Stimulated activated CD4-positive, alpha-beta T cell treated with anti-CD3 and anti-CD28 coated beads, TNF-alpha, amount 100 ng/mL, for 48 hours (primary cell): Measurements from ENCODE around the gene CKAP5.
"Not testable (repeated sequence)": the region's sequence is repeated elsewhere in the genome, so short reads cannot be mapped to it uniquely, and the experiment has no call there.

Experiments used
- DNase-seq, 3 donors: peaks; one replicate each; pipeline ENCODE4 v3.0.0-alpha.2; 2020; ENCODE audit warnings: low read depth in 3 of 3

CKAP5 gene

DNA sequence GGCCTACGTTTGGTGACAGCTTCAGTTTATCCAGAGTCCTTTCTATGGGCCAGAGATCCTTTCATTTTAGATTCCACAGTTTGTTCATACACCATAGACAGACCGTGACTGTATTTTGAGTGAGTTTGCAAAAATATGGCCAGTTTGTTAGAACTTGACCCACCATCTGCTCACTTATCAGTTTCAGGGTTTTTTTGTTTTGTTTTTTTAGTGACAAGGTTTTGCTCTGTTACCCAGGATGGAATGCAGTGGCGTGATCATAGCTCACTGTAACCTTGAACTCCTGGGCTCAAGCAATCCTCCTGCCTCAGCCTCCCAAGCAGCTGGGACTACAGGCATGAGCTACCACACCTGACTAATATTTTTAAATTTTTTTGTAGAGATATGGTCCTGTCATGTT lies 9.1 kb upstream of the CKAP5 start:
- DNase-seq = no peak

DNA sequence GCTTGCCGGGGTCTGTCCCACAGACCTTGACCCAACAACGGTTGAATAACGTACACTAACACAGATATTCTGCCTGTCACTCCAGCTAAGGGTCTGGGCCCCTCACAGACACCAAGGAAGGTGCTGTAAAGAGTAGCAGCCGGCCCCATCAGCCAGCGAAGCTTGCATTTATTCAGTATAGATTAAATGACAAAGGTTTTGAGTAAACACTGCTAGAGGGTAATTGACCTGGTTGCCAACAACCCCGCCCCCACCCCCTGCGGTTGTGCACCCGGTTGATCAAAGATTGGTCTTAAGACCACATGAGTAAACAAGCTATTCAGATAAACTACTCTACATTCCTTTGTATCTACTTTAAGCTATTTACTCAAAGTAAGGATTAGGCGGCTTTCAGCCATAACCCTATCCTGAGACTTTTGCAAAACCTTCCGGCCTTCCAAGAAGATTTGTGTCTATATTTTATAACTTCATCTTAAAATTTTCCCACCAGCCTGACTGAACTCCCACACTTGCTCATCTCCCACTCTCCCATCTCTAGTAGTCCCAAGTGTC lies 4.8 kb upstream of the CKAP5 start:
- DNase-seq = no peak

DNA sequence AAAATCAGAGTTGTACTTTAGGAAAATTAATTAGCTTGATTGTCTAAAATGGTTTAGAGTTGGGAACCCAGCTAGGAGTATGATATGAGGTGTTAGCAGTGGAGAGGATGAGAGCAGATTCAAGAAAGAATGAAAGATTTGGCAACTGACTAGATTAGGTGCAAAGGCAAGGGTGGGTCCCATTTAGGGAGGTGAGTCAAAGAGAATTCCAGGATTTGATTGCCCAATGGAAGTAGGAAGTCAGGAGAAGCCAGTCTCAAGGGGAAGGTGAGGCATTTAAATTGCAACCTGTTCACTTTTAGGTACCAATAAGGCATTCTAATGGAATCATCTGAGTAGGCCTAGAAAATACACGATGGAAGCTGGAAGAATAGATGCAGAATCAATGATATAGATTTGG lies 3.6 kb upstream of the CKAP5 start:
- DNase-seq = no peak

DNA sequence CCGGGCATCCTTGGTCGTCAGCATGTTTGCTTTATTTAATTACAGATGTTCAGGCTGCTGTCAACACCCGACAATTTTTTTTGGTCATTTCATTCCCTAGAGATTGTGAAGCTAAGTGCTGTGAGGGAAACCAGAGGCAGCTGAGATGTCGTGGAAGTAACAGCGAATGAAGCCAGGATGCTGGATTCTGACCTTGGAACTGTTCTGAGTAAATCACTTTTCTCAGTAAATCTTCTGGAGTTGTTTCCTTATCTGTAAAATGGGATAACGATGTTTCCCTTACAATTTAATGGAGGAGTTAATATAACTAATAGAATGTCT lies 390 bp upstream of the CKAP5 start:
- no peak for DNase-seq

DNA sequence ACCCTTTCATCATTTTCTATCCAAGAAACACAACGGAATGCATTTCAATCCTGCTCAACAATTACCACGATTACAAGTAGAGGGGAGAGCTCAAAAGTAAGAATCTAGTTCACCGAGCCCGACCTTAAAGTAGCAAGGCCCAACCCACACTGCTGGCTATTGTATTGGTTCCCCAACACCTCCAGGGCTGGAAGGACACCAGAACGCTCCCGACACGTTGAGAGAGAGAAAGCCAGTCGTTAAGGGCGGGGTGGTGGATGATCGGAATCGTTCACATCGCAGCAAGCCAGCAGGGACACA lies 690 bp downstream of the CKAP5 start:
- DNase-seq = no peak

DNA sequence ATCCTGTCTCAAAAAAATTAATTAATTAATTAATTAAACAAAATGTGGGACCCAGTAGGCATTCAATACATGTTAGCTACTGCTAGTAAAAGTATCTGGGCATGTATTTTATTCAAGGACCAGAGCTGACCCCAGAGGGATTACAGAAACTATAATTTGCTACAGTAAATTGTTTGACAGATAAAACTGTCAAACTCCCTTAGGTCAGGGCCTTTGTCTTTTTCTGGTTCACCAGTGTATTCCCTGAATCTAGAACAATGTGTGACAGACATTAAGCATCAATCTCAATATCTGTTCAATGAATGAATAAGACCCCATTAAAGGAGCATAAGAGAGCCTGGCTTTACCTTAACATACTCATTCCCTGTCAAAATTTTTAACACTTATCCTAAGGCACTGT lies 6.0 kb downstream of the CKAP5 start:
- no peak for DNase-seq

DNA sequence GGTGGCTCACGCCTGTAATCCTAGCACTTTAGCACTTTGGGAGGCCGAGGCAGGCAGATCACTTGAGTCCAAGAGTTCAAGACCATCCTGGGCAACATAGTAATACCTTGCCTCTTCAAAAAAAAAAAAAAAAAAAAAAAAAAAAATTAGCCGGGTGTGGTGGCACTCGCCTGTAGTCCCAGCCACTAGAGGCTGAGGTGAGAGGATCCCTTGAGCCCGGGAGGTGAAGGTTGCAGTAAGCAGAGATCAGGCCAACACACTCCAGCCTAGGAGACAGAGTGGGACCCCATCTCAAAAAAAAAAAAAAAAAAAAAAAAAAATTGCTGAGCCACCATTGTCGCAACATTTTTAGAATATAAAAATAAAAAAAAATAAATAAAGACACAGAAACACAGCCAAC lies 7.6 kb downstream of the CKAP5 start:
- no peak for DNase-seq

DNA sequence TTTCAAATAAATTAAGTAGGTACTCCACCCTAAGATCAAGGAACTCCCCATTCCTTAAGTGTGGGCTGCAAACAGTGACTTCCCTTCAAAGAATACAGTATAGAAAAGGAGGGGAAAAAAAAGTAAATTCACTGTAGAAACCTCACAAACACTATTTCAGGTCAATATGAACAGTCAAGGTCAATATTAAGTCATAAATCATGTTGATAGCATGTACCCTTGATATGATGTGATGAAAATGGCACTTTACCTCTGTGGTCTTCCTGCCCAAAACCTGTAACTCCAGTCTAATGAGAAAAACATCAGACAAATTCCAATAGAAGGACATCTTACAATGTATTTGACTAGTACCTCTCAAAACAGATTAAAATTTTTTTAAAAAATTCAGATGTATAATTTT lies 8.2 kb downstream of the CKAP5 start:
- no peak for DNase-seq

DNA sequence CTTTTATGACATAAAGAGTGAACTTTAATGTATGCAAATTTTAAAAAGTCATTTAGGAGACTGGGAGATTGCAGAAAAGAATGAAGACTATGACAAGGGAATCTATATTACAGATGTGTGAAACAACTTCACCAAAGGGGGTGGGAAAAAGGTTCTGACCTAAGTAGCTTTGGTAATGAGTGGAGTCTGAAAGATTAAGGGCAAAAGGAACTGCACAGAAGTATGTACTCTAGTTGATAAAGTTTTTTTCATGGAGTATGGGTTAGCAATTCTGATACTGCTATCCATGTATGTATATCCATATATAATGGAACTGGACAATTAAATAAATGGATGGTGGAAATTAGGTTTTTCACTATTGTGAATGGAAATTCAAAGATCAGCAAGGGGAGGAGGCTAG lies 9.2 kb downstream of the CKAP5 start:
- DNase-seq = no peak

DNA sequence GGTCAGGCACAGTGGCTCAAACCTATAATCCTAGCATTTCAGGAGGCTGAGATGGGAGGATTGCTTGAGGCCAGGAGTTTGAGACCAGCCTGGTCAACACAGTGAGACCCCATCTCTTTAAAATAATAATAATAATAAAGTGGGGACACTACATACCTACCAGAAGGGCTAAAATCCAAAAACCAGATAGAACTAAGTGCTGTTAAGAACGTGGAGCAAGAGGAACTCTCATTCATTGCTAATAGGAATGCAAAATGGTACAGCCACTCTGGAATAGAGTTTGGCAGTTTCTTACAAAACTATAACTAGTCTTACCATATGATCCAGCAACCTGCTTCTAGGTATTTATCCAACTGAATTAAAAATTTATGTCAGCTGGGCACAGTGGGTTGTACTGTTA lies 9.6 kb downstream of the CKAP5 start:
- DNase-seq = no peak

DNA sequence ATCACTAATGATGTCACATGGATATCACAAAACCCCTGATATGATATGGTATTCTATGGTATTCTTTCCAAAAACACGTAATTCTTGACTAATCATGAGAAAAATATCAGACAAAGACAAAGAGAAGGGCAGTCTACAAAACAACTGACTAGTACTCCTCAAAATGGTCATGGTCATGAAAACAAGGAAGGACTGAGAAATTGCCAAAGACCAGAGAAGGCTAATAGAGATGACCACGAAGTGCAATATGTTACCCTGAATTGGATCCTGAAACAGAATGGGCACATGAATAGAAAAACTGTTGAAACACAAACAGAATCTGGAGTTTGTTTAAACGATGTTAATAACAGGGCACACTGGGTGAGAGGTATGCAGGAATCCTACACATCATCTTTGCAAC lies 10.2 kb downstream of the CKAP5 start:
- DNase-seq = no peak

DNA sequence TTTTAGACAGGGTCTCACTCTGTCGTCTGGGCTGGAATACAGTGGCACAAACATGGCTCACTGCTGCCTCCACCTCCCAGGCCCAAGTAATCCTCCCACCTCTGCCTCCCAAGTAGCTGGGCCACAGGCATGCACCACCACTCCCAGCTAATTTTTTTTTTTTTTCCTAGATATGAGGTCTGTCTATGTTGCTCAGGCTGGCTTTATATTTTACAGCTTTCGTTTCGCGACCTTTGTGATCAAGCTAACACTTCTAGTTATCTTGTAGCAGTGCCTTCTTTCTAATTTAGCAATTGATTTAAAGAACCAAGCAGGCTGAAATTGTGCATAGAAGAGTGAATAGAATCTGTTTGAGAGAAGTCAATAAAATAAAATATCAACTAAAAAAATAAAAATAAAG lies 11.3 kb downstream of the CKAP5 start:
- DNase-seq = no peak

DNA sequence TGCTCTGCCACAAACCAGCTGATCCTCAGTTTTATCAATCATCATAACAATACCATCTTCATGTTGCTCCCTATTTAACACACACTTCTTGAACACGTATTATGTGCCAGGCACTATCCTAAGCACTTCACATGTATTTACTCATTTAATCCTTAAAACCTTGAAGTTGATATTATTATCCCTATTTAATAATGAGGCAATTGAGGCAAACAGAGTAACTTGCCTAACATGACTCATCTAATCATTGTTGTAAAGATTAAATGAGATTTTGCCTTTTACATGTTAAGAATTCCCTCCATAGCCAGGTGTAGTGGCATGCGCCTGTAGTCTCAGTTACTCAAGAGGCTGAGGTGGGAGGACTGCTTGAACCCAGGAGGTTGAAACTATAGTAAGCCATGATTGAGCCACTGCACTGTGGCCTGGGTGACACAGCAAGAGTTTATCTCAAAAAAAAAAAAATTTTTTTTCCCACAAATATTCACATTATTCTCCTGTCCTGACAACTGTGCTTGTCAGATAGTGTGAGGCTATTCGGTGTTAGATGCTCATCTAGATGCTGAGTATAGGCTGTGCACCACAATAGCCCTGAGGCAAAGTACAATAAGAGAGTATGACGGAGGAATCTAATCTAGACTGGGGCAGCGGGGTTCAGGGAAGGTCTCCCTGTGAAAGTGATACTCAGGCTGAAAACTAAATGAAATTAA lies 13.4 kb downstream of the CKAP5 start:
- no peak for DNase-seq

DNA sequence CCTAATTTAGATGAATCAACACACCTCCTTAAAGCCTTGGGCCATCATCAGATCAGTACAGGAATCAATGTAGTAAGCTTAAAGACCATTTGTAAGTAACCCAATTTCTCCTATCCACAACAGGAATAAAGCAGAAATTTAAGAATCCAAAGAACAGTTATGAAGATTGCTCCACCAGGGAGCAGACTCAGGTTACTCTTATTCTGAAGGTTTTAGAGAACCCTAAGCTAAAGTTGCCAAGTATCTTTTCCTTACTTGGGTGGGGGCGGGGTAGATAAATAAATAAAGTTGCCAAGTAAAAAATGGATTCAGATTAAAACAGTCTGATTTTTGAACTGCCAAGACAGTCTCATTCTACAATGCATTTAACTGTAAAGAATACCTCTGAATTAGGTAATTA lies 18.1 kb downstream of the CKAP5 start:
- DNase-seq = no peak

DNA sequence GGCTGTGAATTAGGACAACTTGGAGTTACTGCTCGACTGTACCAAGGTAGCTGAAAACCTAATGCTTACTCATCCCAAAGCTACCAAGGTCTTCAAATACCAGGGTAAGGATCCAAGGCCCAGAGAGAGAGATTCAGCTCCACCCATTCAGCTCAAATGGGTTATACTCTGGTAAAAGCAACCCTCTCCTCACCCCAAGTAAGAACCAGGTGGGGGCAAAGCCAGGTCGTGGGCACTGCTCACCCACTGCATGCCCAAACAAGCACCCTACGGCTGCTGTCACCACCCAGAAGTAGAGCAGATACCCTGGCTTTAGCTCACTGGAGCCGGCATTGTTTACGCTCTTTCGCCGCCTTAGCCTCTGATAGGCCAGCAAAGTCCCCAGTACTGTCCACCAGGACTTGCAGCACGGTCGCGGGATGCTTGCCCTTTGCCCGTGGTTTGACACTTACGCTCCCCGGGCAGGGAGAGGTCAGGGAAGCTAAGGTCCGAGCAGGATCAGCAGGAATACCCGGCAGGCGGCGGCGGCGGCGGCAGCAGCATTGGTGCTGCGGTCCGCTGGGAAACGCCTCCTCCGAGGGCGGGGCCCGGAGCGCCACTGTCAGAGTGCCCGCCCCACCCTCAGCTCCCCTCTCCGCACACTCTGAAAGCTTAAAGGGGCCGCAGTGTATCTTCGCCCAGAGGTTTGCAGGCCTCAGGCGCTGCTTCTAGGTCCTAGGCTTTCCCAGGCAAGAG lies 19.6 kb downstream of the CKAP5 start:
- peak; percentile 28 to 64 (median 46) for DNase-seq

DNA sequence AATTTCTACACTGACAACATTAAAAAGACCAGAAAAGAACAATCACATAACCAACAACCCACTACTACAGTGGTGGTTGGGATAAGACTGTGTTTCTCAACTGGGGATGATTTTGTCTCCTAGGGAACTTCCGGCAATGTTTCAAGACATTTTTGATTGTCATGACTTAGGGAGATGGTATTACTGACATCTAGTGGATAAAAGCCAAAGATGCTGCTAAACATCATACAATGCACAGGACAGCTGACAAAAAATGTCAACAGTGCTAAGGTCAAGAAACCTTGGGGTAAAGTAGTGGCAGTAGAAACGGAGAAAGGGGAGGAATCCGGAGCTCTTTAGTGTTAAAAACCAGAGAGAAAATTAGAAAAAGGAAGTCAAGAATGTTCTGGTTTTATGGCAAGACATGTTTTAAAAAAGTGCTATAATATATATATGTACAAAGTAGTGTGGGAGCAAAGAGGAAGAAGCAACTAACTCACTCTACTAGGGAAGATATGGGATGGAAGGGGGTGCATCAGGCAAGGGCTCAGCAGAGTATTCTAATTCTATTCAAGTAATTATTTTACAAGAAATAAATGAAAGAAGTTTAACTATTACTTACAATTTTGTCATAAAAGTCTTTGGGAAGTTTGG lies 37.2 kb downstream of the CKAP5 start:
- DNase-seq = no peak

DNA sequence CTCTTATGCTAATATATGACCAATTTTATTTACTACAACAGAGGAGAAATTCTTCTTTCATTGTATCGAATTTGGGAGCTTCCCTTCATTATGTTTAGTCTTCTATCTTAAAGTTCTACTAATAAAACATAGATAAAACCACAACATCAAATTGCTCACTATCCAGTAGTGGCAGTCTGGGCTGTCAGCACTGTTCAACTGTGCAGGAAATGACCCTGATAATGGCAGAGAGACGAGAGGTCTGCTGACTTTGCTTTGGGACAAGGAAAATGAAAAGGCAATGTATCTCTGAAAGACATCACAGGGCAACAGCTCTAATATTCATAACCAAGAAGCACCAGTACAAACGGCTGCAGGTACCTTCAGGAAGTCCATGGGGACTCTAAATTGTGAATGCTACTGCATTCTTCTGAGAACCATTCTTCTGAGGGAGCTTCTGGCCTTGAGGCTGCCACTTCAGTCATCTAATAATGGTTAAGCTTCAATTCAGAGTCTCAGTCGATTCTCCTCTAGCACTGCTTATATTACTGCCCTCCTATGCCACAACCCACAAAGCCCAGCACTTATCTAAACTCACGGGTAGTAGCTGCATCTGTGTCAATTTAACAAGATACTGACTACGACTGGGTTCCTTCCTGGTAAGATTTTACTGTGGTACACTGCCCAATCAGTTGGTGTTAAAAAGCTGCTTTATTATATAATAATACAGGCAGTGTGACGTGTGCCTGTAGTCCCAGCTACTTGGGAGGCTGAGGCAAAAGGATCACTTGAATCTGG lies 44.2 kb downstream of the CKAP5 start:
- no peak for DNase-seq

DNA sequence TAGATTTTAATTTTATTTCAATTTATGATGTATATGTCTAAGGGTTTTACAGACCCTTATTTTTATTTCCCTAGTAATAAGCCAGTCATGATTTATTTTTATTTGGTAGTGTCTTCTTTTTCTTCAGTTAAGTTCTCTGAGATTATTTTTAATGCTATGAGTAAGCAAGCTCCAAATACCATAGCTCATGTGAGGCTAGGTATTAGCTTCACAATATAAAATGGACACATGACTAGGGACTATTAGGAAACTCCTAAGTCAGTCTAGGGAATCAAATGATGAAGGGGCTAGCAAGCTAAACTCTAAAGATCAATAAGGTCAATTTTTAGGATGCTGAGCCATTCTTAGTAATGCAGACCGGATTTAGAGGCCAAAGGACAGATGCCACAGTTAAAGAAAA lies 45.9 kb downstream of the CKAP5 start:
- DNase-seq = no peak

DNA sequence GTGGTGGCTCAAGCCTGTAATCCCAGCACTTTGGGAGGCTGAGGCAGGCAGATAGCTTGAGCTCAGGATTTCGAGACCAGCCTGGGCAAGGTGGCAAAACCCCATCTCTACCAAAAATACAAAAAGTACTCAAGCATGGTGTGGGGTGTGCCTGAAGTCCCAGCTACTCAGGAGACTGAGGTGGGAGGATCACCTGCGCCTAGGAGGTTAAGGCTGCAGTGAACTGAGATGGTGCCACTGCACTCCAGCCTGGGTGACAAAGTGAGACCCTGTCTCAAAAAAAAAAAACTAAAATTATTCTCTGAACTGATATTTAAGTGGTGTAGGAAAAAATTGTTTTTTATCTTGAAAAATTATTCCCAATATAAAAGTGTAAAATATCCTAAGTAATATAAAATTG lies 46.4 kb downstream of the CKAP5 start:
- not testable (repeated sequence) for DNase-seq

DNA sequence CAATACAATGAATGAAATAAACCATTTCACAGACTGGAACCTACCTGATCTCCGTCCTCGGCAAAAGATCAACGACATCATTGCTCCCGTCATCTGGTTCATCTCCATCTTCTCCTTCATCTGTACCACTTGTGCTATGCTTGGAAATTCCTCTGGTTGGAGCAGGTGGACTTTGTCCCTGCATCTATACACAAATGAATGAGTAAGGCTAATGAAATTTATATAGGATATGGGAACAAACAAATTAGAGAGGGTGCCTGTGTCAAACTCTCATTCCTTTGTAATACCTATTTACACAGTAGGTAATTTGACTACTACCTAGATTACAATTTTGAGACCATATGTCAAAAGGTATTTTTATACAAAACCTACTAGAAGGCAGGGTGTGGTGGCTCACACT lies 67.7 kb downstream of the CKAP5 start:
- no peak for DNase-seq

DNA sequence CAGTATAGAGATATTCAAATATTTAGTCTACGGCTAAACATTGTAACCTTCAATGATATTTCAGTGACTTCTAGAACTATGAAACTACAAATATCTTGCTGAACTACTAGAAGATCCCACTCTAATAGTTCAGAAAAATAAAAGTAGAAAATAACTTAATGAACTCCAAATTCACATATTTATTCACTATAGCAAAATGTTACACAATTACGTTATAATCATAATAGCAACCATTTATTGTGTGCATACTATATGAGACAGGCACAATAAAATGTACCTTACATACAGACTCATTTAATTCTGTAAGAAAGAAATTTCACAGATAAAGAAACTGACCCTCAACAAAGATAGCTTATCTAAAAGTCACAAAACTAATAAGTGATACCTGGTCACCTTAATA lies 69.2 kb downstream of the CKAP5 start:
- DNase-seq = no peak

DNA sequence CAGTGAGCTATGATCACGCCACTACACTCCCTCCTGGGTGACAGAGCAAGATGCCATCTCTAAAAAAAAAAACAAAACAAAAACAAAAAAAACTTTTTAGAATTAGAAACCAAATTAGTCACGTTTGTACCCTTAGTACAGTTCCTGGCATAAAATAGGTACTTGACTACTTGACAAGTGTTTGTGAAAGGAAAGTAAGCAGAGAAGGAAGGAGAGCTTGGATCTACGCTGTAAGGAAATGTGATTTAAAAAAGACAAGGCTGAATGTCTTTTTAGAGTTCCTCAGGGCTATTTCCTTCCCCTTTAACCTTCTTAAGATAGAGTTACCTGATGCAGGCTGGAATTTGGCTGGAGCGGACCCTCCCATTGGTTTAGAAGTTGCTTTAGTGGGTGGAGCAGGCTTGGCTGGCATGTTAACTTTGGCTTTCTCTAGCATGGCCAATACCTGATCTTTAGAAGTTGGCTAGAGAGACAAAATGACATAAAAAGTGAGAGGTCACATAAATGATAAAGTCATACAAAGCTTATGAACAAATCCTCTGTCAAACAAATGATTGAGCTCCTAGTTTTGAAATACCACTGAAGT lies 76.4 kb downstream of the CKAP5 start:
- DNase-seq = no peak
